Measurements from ENCODE around the gene LCMT1.

Gene LCMT1

DNA sequence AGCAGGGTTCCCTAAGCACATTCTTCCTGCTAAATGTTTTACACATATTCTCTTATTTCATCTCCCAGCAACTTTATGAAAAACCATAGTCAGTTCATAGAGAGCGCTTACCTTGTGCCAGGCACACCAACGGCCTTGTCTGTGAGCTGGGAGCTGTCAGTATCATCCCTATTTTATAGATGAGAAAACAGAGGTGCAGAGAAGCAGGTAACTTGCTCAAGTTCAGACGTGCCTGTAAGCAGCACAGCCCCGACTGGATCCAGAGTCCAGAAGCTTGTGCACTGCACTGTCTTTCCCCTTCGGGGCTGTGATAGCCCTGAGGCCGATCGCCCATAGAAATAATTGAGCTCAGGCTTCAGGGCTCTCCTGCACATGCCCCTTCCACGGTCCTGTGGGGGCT lies 111.4 kb downstream of the LCMT1 start:
- no peak overlapping the region for H3K4me3 ChIP-seq (ENCODE audit: low read depth, low read length)
- no peak for TF ChIP-seq CTCF (IDR thresholded peaks at IDR 0.05; ENCODE audit: low read depth, low read length)
- DNase-seq (ENCODE audit: low read depth, low spot score): no peak
- in situ Hi-C loops (cut with HindIII; ENCODE audit: low sequenced_read_pairs): no loop called here

DNA sequence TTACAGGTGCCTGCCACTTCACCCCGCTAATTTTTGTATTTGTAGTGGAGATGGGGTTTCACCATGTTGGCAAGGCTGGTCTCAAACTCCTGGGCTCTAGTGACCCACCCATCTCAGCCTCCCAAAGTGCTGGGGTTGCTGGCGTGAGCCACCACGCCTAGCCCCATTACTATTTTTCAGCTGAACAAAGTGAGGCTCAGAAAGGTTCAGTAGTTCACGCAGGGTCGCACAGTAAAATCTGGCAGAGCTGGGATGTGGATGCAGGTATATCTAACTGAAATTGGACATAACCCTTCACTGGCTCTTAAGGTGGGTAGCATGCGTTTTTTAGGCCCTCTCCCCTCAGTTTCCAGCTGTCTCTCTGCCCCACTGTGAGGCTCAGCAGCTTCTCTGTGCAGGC lies 112.4 kb downstream of the LCMT1 start:
- TF ChIP-seq CTCF (IDR thresholded peaks at IDR 0.05; ENCODE audit: low read depth, low read length): no peak
- no peak for DNase-seq (ENCODE audit: low read depth, low spot score)
- no peak overlapping the region for H3K4me3 ChIP-seq (ENCODE audit: low read depth, low read length)
- in situ Hi-C loops (cut with HindIII; ENCODE audit: low sequenced_read_pairs): no loop called here

GRCh38 chr16:25224731-25225319 lies 113.3 kb downstream of the LCMT1 start:
- in situ Hi-C loops (cut with HindIII; ENCODE audit: low sequenced_read_pairs): no loop called here
- TF ChIP-seq CTCF (IDR thresholded peaks at IDR 0.05; ENCODE audit: low read depth, low read length): no peak
- no peak for DNase-seq (ENCODE audit: low read depth, low spot score)
- H3K4me3 ChIP-seq (ENCODE audit: low read depth, low read length): no peak overlapping the region

Data from astrocyte of the spinal cord (primary cell).